OCI-LY7 (cell line): ENCODE results near the gene TMEM61. TPM values are rescaled to one million over a fixed set of nuclear protein-coding genes. Genes with fewer than 3 reads are reported as not detected.

Source experiments
- BruUV-seq: library from RNA; stranded (reverse); fragments of 400-500 nt; replicated peaks from 2 replicates; lab custom pipeline; 2021; lab: Mats Ljungman, UMichigan
- CTCF ChIA-PET: fragments of 300-600 bp; sonication (Branson Sonifier 250); formaldehyde crosslinking; loops from one replicate; lab custom pipeline; 2022; ENCODE audit warnings: antibody characterized with exemption; ENCODE audit not compliant: unreplicated experiment; lab: Charles Lee
- POLR2A ChIA-PET: fragments of 300-600 bp; sonication (Branson Sonifier 250); formaldehyde crosslinking; loops from one replicate; lab custom pipeline; 2022; ENCODE audit warnings: antibody characterized with exemption; lab: Charles Lee
- DNase-seq: peaks from one replicate; pipeline ENCODE4 v3.0.0-alpha.2; 2015; ENCODE audit warnings: low spot score
- H2AFZ ChIP-seq: fragments of 200-600 bp; sonication (generic), shearing (Covaris generic); 2 replicates; pipeline ENCODE4 v1.6.1; 2014; ENCODE audit warnings: mild to moderate bottlenecking, antibody characterized with exemption, low read length, moderate library complexity
- H3K27ac ChIP-seq: fragments of 200-600 bp; sonication (generic); 2 replicates; pipeline ENCODE4 v1.5.1; 2014; ENCODE audit warnings: mixed run types, low read depth, mild to moderate bottlenecking, moderate library complexity, low read length, inconsistent platforms; ENCODE audit not compliant: poor library complexity, severe bottlenecking
- H3K36me3 ChIP-seq: fragments of 200-600 bp; sonication (generic); 2 replicates; pipeline ENCODE4 v1.6.1; 2014; ENCODE audit warnings: mild to moderate bottlenecking, antibody characterized with exemption, low read length, moderate library complexity, mixed read lengths; ENCODE audit not compliant: insufficient read depth
- H3K4me1 ChIP-seq: fragments of 200-600 bp; sonication (generic); 2 replicates; pipeline ENCODE4 v1.5.1; 2014; ENCODE audit warnings: mild to moderate bottlenecking, low read length; ENCODE audit not compliant: insufficient read depth, poor library complexity, severe bottlenecking
- H3K4me2 ChIP-seq: fragments of 200-600 bp; sonication (generic); 2 replicates; pipeline ENCODE4 v1.6.1; 2014; ENCODE audit warnings: mild to moderate bottlenecking, low read length
- H3K4me3 ChIP-seq: fragments of 200-600 bp; sonication (generic); 2 replicates; pipeline ENCODE4 v1.5.1; 2014; ENCODE audit warnings: mild to moderate bottlenecking, low read depth, low read length; ENCODE audit not compliant: poor library complexity, severe bottlenecking
- H3K79me2 ChIP-seq: fragments of 200-600 bp; sonication (generic); 2 replicates; pipeline ENCODE4 v1.6.1; 2016; ENCODE audit warnings: low read depth, mild to moderate bottlenecking, low read length, moderate library complexity, mixed read lengths; ENCODE audit not compliant: insufficient read depth
- H3K9me2 ChIP-seq: fragments of 200-600 bp; sonication (generic); 2 replicates; pipeline ENCODE4 v1.6.1; 2016; ENCODE audit warnings: mild to moderate bottlenecking, low read length, mixed read lengths; ENCODE audit not compliant: insufficient read depth
- H3K9me3 ChIP-seq: fragments of 200-600 bp; sonication (generic); 2 replicates; pipeline ENCODE4 v1.6.1; 2014; ENCODE audit warnings: mild to moderate bottlenecking, mixed run types, low read length, mixed read lengths
- H4K20me1 ChIP-seq: fragments of 200-600 bp; sonication (generic); 2 replicates; pipeline ENCODE4 v1.6.1; 2014; ENCODE audit warnings: mild to moderate bottlenecking, antibody characterized with exemption, low read length, moderate library complexity, mixed read lengths; ENCODE audit not compliant: insufficient read depth
- CTCF ChIP-seq: fragments of 200-600 bp; sonication (generic); conservative IDR thresholded peaks from 2 replicates; pipeline ENCODE4 v1.5.1; 2014; ENCODE audit warnings: mild to moderate bottlenecking, antibody characterized with exemption, low read length, moderate library complexity, mixed read lengths
- EZH2phosphoT487 ChIP-seq: fragments of 200-600 bp; sonication (generic); IDR thresholded peaks from 2 replicates; pipeline ENCODE4 v1.6.1; 2018; ENCODE audit warnings: low read depth, borderline replicate concordance, mild to moderate bottlenecking, mixed run types, antibody characterized with exemption, low read length, moderate library complexity, mixed read lengths
- intact Hi-C: fragments of 100-400 bp; cut with micrococcal nuclease; formaldehyde crosslinking; loops from one replicate; pipeline ENCODE4 v1.10.0; 2022; ENCODE audit not compliant: unreplicated experiment
- total RNA-seq, 2 experiments: library from RNA; depleted of rRNA in 1 of 2; stranded (reverse); fragments of >200 nt in 1 of 2; shearing (Covaris generic) in 1 of 2; gene quantifications; 2 replicates each; pipeline ENCODE4 v1.2.3, GENCODE V29; 2014 to 2022

The TMEM61 gene
- total RNA-seq, 2 experiments from 2014 or later: not detected

GRCh38 chr1:55040933-55041494 is 60.6 kb downstream of the TMEM61 start:
- DNase-seq: no peak
- TF ChIP-seq CTCF (no peak), EZH2phosphoT487 (no peak)
- H2AFZ ChIP-seq: no peak overlapping the region
- H3K79me2 ChIP-seq: no peaks in the 10 kb centered on the region
- no peak overlapping the region for H3K4me2 ChIP-seq
- no peaks in the 10 kb centered on the region for H3K4me1 ChIP-seq
- BruUV-seq: no TSS peak
- no peaks in the 10 kb centered on the region for H4K20me1 ChIP-seq
- no peaks in the 10 kb centered on the region for H3K9me3 ChIP-seq
- no peaks in the 10 kb centered on the region for H3K36me3 ChIP-seq
- POLR2A ChIA-PET: no interaction called here
- H3K4me3 ChIP-seq: no peak overlapping the region
- no peaks in the 10 kb centered on the region for H3K9me2 ChIP-seq
- CTCF ChIA-PET: no interaction called here
- intact Hi-C loops: no loop called here
- H3K27ac ChIP-seq: no peak overlapping the region

- Histone ChIP-seq H4K20me1 (no peaks in the 10 kb centered on the region), H3K9me3 (no peaks in the 10 kb centered on the region), H3K79me2 (no peaks in the 10 kb centered on the region), H3K27ac (no peak overlapping the region), H3K4me2 (no peak overlapping the region), H3K9me2 (no peaks in the 10 kb centered on the region), H3K4me3 (no peak overlapping the region), H3K36me3 (no peaks in the 10 kb centered on the region), H3K4me1 (no peaks in the 10 kb centered on the region), H2AFZ (no peak overlapping the region)
- POLR2A ChIA-PET: no interaction called here
- BruUV-seq: no TSS peak
- CTCF ChIA-PET: no interaction called here
- DNase-seq: no peak
- TF ChIP-seq CTCF (no peak), EZH2phosphoT487 (no peak)
- intact Hi-C loops: no loop called here
These were observed 61.2 kb downstream of the TMEM61 start for GRCh38 chr1:55041613-55042012.

Other genes with a start within 250 kb of the TMEM61 start
- gene PARS2, start 216.1 kb upstream of the TMEM61 start, total RNA-seq (2014; rRNA removed; shearing (Covaris generic)): 6.7 and 7.6 TPM in 2 replicates
- 5.3 and 6.7 TPM in 2 replicates for gene PARS2, start 216.1 kb upstream of the TMEM61 start, total RNA-seq (2022)
- not detected in 2 replicates for gene TTC22, start 179.3 kb upstream of the TMEM61 start, total RNA-seq (2014; rRNA removed; shearing (Covaris generic))
- not detected in 2 replicates for gene TTC22, start 179.3 kb upstream of the TMEM61 start, total RNA-seq (2022)
- gene DHCR24, start 93.4 kb upstream of the TMEM61 start, total RNA-seq (2014; rRNA removed; shearing (Covaris generic)): 40.5 and 45.7 TPM in 2 replicates
- 84.4 and 93.6 TPM in 2 replicates for gene DHCR24, start 93.4 kb upstream of the TMEM61 start, total RNA-seq (2022)
- gene BSND, start 18.3 kb downstream of the TMEM61 start, total RNA-seq (2014; rRNA removed; shearing (Covaris generic)): not detected in 2 replicates
- not detected in 2 replicates for gene BSND, start 18.3 kb downstream of the TMEM61 start, total RNA-seq (2022)
- not detected in 2 replicates for gene PCSK9, start 58.9 kb downstream of the TMEM61 start, total RNA-seq (2014; rRNA removed; shearing (Covaris generic))
- gene PCSK9, start 58.9 kb downstream of the TMEM61 start, total RNA-seq (2022): not detected in 2 replicates
- 35.1 and 42.5 TPM in 2 replicates for gene USP24, start 234.7 kb downstream of the TMEM61 start, total RNA-seq (2014; rRNA removed; shearing (Covaris generic))
- gene USP24, start 234.7 kb downstream of the TMEM61 start, total RNA-seq (2022): 46.3 and 49.1 TPM in 2 replicates